ENCODE measurements around the gene DEXI. TPM values are rescaled to one million over a fixed set of nuclear protein-coding genes. Genes with fewer than 3 reads are reported as not detected.

The DEXI gene
- total RNA-seq, 1 experiment from 2014 or later = 28.3 TPM

- DNase-seq = no peak
- H4K5ac ChIP-seq (ENCODE audit: insufficient read length, low read depth, low read length) = no peak overlapping the region
- H3K27ac Mint-ChIP-seq = no peak overlapping the region; a peak in 1 of 7 replicates
- H4K8ac ChIP-seq (replicated peaks; ENCODE audit: insufficient read length, low read depth, low read length) = no peak overlapping the region
- no peak overlapping the region for H3K14ac ChIP-seq (ENCODE audit: insufficient read depth, low read length)
- no peak overlapping the region for H3K4ac ChIP-seq (ENCODE audit: low read depth, low read length)
- no peak overlapping the region for H2BK120ac ChIP-seq (ENCODE audit: low read depth, low read length, poor library complexity, severe bottlenecking)
- no peak overlapping the region for H3K9ac ChIP-seq (ENCODE audit: extremely low read depth, insufficient read length, low read length)
- H3K9me3 ChIP-seq (ENCODE audit: control insufficient read depth, low read depth, low read length) = no peaks in the 10 kb centered on the region
- no peaks in the 10 kb centered on the region for H3K23me2 ChIP-seq (ENCODE audit: insufficient read length, low read depth, low read length, poor library complexity, severe bottlenecking)
- no peak overlapping the region for H2AFZ ChIP-seq (ENCODE audit: low read length)
- no peaks in the 10 kb centered on the region for H3K27me3 ChIP-seq (ENCODE audit: insufficient read depth, low read length)
- H3K56ac ChIP-seq (ENCODE audit: insufficient read length, low read depth, low read length) = no peak overlapping the region
- H3K36me3 Mint-ChIP-seq (ENCODE audit: insufficient read depth in 1 of 3, low read depth in 3 of 3) = peaks cover 8 to 26% (median 16%) of the 10 kb centered on the region in 3 experiments
- no peak for TF ChIP-seq CTCF (conservative IDR thresholded peaks at IDR 0.05)
- WGBS (ENCODE audit: extremely low coverage, insufficient read length, low lambda C conversion rate) = no CpG with 5 or more reads among the region's 11 CpGs
- H3K9me3 Mint-ChIP-seq = no peaks in the 10 kb centered on the region
- no peak overlapping the region for H3K18ac ChIP-seq (ENCODE audit: insufficient read length, low read depth, low read length)
- no peaks in the 10 kb centered on the region for H4K20me1 ChIP-seq (ENCODE audit: control insufficient read depth, insufficient read depth, insufficient read length)
- no peak overlapping the region for H2BK20ac ChIP-seq (ENCODE audit: low read depth, low read length, poor library complexity, severe bottlenecking)
- no peaks in the 10 kb centered on the region for H3K79me2 ChIP-seq (ENCODE audit: insufficient read depth, low read length)
- no peak overlapping the region for H2BK12ac ChIP-seq (ENCODE audit: insufficient read length, low read depth, low read length)
- no peak overlapping the region for H3K4me2 ChIP-seq (ENCODE audit: insufficient read depth, insufficient read length, low read length)
- peaks cover 0 to 6% of the 10 kb centered on the region in 2 experiments; a peak in 2 of 4 replicates for H3K4me1 Mint-ChIP-seq
- H2BK15ac ChIP-seq (ENCODE audit: low read depth, low read length) = no peak overlapping the region
- H3T11ph ChIP-seq (ENCODE audit: low read length) = no peak overlapping the region
- no peak overlapping the region for H2AK5ac ChIP-seq (ENCODE audit: insufficient read length, low read length)
- no peaks in the 10 kb centered on the region for H3K4me1 ChIP-seq (ENCODE audit: insufficient read depth, low read length)
- H3K79me1 ChIP-seq (ENCODE audit: insufficient read depth, low read depth, low read length, poor library complexity, severe bottlenecking) = no peaks in the 10 kb centered on the region
- H4K91ac ChIP-seq (ENCODE audit: insufficient read length, low read depth, low read length) = no peak overlapping the region
- no peak overlapping the region for H3K27ac ChIP-seq (ENCODE audit: insufficient read length, low read depth, low read length)
- H2BK5ac ChIP-seq (ENCODE audit: insufficient read length, low read length) = no peak overlapping the region
- no peak overlapping the region for H3K23ac ChIP-seq (ENCODE audit: insufficient read length, low read depth, low read length)
- H3K4me3 Mint-ChIP-seq = no peak overlapping the region
- H3K27me3 Mint-ChIP-seq (ENCODE audit: low read depth) = no peaks in the 10 kb centered on the region
These were observed 14.7 kb downstream of the DEXI start for GRCh38 chr16:10927497-10928112.

All from H9 (cell line).